ENCODE measurements around the gene UBE2Q2. TPM values are rescaled to one million over a fixed set of nuclear protein-coding genes. Genes with fewer than 3 reads are reported as not detected.

The UBE2Q2 gene
- total RNA-seq, 1 donor from 2014 or later = 47.7 TPM

DNA sequence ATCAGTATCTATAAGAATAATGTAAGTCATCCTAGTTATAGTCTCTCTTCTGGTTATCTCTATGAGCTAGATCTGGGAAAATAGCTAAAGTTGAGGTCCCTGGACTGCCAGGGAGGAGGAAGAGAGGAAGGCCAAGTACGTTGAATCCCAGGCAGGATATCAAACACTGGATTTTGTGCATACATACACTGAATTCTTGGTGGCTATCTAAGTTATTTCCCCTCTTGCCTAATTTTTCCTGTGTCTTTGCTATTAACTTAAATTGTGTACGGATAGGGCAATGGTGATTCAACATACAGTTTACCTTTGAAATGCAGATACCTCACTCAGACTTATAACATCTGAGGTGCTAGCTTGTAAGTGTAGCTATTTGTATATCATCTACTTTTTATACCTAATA, 87.6 kb downstream of the UBE2Q2 start:
- H3K27me3 Mint-ChIP-seq (ENCODE audit: low read depth, unreplicated experiment) = no peaks in the 10 kb centered on the region
- Histone ChIP-seq H3K36me3 (ENCODE audit: insufficient read depth, low read length) (peaks cover 18% of the 10 kb centered on the region), H3K79me2 (ENCODE audit: insufficient read depth, low read length) (peaks cover 34% of the 10 kb centered on the region), H3K27ac (ENCODE audit: low read depth, low read length) (no peak overlapping the region), H4K20me1 (ENCODE audit: insufficient read depth, low read length) (peaks cover 48% of the 10 kb centered on the region), H3K9ac (ENCODE audit: low read length) (no peak overlapping the region), H3K4me2 (ENCODE audit: low read length) (no peak overlapping the region), H3K4me1 (ENCODE audit: insufficient read depth, low read length) (no peaks in the 10 kb centered on the region), H2AFZ (ENCODE audit: low read depth, low read length) (no peak overlapping the region), H3K27me3 (ENCODE audit: insufficient read depth, low read length) (no peaks in the 10 kb centered on the region), H3K4me3 (ENCODE audit: insufficient read depth, low read depth, low read length) (no peak overlapping the region), H3K9me3 (ENCODE audit: insufficient read depth, low read depth, low read length) (no peaks in the 10 kb centered on the region)
- no peak overlapping the region for H3K27ac Mint-ChIP-seq (ENCODE audit: unreplicated experiment)
- peaks cover 11% of the 10 kb centered on the region for H3K36me3 Mint-ChIP-seq (ENCODE audit: low read depth, unreplicated experiment)
- DNase-seq (ENCODE audit: low read depth) (no peak), FAIRE-seq (no peak)
- H3K4me3 Mint-ChIP-seq (ENCODE audit: unreplicated experiment) = no peak overlapping the region
- H3K9me3 Mint-ChIP-seq (ENCODE audit: unreplicated experiment) = no peaks in the 10 kb centered on the region
- TF ChIP-seq, protein P1, sequence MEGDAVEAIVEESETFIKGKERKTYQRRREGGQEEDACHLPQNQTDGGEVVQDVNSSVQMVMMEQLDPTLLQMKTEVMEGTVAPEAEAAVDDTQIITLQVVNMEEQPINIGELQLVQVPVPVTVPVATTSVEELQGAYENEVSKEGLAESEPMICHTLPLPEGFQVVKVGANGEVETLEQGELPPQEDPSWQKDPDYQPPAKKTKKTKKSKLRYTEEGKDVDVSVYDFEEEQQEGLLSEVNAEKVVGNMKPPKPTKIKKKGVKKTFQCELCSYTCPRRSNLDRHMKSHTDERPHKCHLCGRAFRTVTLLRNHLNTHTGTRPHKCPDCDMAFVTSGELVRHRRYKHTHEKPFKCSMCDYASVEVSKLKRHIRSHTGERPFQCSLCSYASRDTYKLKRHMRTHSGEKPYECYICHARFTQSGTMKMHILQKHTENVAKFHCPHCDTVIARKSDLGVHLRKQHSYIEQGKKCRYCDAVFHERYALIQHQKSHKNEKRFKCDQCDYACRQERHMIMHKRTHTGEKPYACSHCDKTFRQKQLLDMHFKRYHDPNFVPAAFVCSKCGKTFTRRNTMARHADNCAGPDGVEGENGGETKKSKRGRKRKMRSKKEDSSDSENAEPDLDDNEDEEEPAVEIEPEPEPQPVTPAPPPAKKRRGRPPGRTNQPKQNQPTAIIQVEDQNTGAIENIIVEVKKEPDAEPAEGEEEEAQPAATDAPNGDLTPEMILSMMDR (IDR thresholded peaks at IDR 0.05; ENCODE audit: insufficient read depth, low read depth, low read length) = no peak
- TF ChIP-seq EZH2 (IDR thresholded peaks at IDR 0.05; ENCODE audit: insufficient read depth, low read length) = no peak
- peaks cover 10% of the 10 kb centered on the region for H3K4me1 Mint-ChIP-seq (ENCODE audit: low read depth, unreplicated experiment)

DNA sequence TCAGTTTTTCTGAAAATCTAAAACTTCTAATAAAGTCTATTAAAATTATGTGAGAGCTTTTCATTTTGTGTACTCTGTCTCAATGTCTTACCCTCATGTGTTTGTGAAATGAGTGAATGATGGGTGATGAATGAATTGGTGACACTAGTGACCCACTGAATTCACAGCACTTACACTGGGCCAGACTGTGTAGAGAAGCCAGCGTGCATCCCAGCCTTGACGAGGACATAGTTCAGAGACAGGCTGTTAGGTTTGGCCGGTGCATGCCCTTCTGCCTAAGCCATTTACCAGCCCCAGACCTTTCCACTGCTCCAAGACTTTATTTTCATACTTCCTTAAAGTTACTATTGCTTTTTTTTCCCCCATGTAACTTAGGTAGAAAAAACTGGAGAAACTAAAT, 99.2 kb downstream of the UBE2Q2 start:
- TF ChIP-seq EZH2 (IDR thresholded peaks at IDR 0.05; ENCODE audit: insufficient read depth, low read length) = no peak
- TF ChIP-seq, protein P1 (IDR thresholded peaks at IDR 0.05; ENCODE audit: insufficient read depth, low read depth, low read length) = no peak
- Mint-ChIP-seq H3K4me1 (ENCODE audit: low read depth, unreplicated experiment) (peaks cover 21% of the 10 kb centered on the region), H3K9me3 (ENCODE audit: unreplicated experiment) (no peaks in the 10 kb centered on the region), H3K4me3 (ENCODE audit: unreplicated experiment) (no peak overlapping the region), H3K36me3 (ENCODE audit: low read depth, unreplicated experiment) (peaks cover 15% of the 10 kb centered on the region), H3K27ac (ENCODE audit: unreplicated experiment) (no peak overlapping the region), H3K27me3 (ENCODE audit: low read depth, unreplicated experiment) (no peaks in the 10 kb centered on the region)
- Histone ChIP-seq H3K4me1 (ENCODE audit: insufficient read depth, low read length) (peaks cover 23% of the 10 kb centered on the region), H3K27ac (ENCODE audit: low read depth, low read length) (no peak overlapping the region), H2AFZ (ENCODE audit: low read depth, low read length) (no peak overlapping the region), H3K4me3 (ENCODE audit: insufficient read depth, low read depth, low read length) (no peak overlapping the region), H3K27me3 (ENCODE audit: insufficient read depth, low read length) (no peaks in the 10 kb centered on the region), H3K4me2 (ENCODE audit: low read length) (no peak overlapping the region), H4K20me1 (ENCODE audit: insufficient read depth, low read length) (no peaks in the 10 kb centered on the region), H3K36me3 (ENCODE audit: insufficient read depth, low read length) (peaks cover 14% of the 10 kb centered on the region), H3K9ac (ENCODE audit: low read length) (no peak overlapping the region), H3K9me3 (ENCODE audit: insufficient read depth, low read depth, low read length) (no peaks in the 10 kb centered on the region), H3K79me2 (ENCODE audit: insufficient read depth, low read length) (no peaks in the 10 kb centered on the region)
- DNase-seq (ENCODE audit: low read depth) (no peak), FAIRE-seq (no peak)

DNA sequence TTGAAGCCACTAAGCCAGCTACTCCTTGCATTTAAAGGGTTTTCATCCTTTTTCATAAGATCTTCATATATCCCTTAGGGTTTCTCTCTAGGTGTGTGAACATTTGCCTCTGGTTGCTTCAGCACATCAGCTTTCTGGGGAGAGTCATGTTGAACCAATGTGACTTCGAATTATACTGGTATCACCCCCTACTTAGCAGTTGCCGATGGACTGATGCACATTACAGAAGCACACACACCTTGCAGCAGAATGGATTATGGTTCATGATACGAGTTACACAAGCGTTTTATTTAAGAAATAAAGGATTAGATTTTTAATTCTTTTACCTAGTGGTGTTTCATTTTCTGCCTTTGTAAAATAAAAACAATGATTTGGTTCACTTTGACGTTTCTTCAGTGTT, 100.0 kb downstream of the UBE2Q2 start:
- H3K4me2 ChIP-seq (ENCODE audit: low read length) = no peak overlapping the region
- H3K27ac ChIP-seq (ENCODE audit: low read depth, low read length) = no peak overlapping the region
- no peak overlapping the region for H3K4me3 ChIP-seq (ENCODE audit: insufficient read depth, low read depth, low read length)
- H3K4me1 ChIP-seq (ENCODE audit: insufficient read depth, low read length) = peaks cover 23% of the 10 kb centered on the region
- no peak overlapping the region for H2AFZ ChIP-seq (ENCODE audit: low read depth, low read length)
- no peaks in the 10 kb centered on the region for H3K9me3 Mint-ChIP-seq (ENCODE audit: unreplicated experiment)
- H3K9ac ChIP-seq (ENCODE audit: low read length) = no peak overlapping the region
- no peaks in the 10 kb centered on the region for H3K79me2 ChIP-seq (ENCODE audit: insufficient read depth, low read length)
- no peaks in the 10 kb centered on the region for H4K20me1 ChIP-seq (ENCODE audit: insufficient read depth, low read length)
- no peaks in the 10 kb centered on the region for H3K27me3 ChIP-seq (ENCODE audit: insufficient read depth, low read length)
- H3K4me1 Mint-ChIP-seq (ENCODE audit: low read depth, unreplicated experiment) = peaks cover 23% of the 10 kb centered on the region
- H3K9me3 ChIP-seq (ENCODE audit: insufficient read depth, low read depth, low read length) = no peaks in the 10 kb centered on the region
- H3K36me3 Mint-ChIP-seq (ENCODE audit: low read depth, unreplicated experiment) = peaks cover 11% of the 10 kb centered on the region
- no peak for TF ChIP-seq EZH2 (IDR thresholded peaks at IDR 0.05; ENCODE audit: insufficient read depth, low read length)
- TF ChIP-seq, protein P1 (IDR thresholded peaks at IDR 0.05; ENCODE audit: insufficient read depth, low read depth, low read length) = no peak
- no peak overlapping the region for H3K27ac Mint-ChIP-seq (ENCODE audit: unreplicated experiment)
- no peak overlapping the region for H3K4me3 Mint-ChIP-seq (ENCODE audit: unreplicated experiment)
- peaks cover 6% of the 10 kb centered on the region for H3K36me3 ChIP-seq (ENCODE audit: insufficient read depth, low read length)
- no peak for DNase-seq (ENCODE audit: low read depth)
- FAIRE-seq = no peak
- no peaks in the 10 kb centered on the region for H3K27me3 Mint-ChIP-seq (ENCODE audit: low read depth, unreplicated experiment)

Data from astrocyte (in vitro differentiated cells and primary cell).